ENCODE measurements around the gene SYT12. TPM values are rescaled to one million over a fixed set of nuclear protein-coding genes. Genes with fewer than 3 reads are reported as not detected.

The SYT12 gene
- 1 to 10 TPM; 1.0 to 1.8 TPM for total RNA-seq
- 10 to 100 TPM in 1 of 2 donors, under 1 TPM in 1; 0.47 to 12.1 TPM for polyA plus RNA-seq

- no peaks in the 10 kb centered on the region for H3K36me3 ChIP-seq (ENCODE audit: control insufficient read depth in 4 of 4, insufficient read depth in 3 of 4, low read depth in 1 of 4, low read length in 3 of 4)
- no peaks in the 10 kb centered on the region for H3K27me3 ChIP-seq (ENCODE audit: control insufficient read depth in 4 of 4, insufficient read depth in 4 of 4, low read length in 3 of 4)
- DNase-seq (ENCODE audit: low spot score) = no peak
- H3K4me3 ChIP-seq (ENCODE audit: low read depth in 1 of 3, low read length in 3 of 3) = peak within 1 kb of the TSS; percentile 59 to 69 (median 61)
- 2% methylated on average over 118 of the region's 118 CpGs for WGBS
- TF ChIP-seq RXRA (IDR thresholded peaks at IDR 0.05) (no peak), NR2F2 (IDR thresholded peaks at IDR 0.05) (no peak), JUND (IDR thresholded peaks at IDR 0.05) (no peak), CTCF (IDR thresholded peaks at IDR 0.05; ENCODE audit: low read depth, low read length, missing input control) (no peak), YY1 (IDR thresholded peaks at IDR 0.05) (no peak), FOXA2 (IDR thresholded peaks at IDR 0.05) (no peak), ATF3 (IDR thresholded peaks at IDR 0.05) (no peak)
- H3K27ac ChIP-seq (ENCODE audit: low read depth in 1 of 2, low read length in 2 of 2) = peak within 1 kb of the TSS; percentile 72 to 81
- peaks cover 11 to 41% (median 26%) of the 10 kb centered on the region in 4 donors for H3K4me1 ChIP-seq (ENCODE audit: control insufficient read depth in 4 of 4, insufficient read depth in 4 of 4, low read length in 3 of 4)
- no peaks in the 10 kb centered on the region for H3K9me3 ChIP-seq (ENCODE audit: control insufficient read depth in 4 of 4, low read length in 3 of 4)
- H3K9ac ChIP-seq (ENCODE audit: low read depth in 1 of 2, low read length in 2 of 2) = peak within 1 kb of the TSS; percentile 45 to 65
These were observed at the start of gene SYT12 for GRCh38 chr11:67022961-67023956. Gene SYT12, plus strand, starts transcription at chr11:67023134. Its CDS starts 7,011 bp downstream, at chr11:67030145.

- no peaks in the 10 kb centered on the region for H3K27me3 ChIP-seq (ENCODE audit: control insufficient read depth in 4 of 4, insufficient read depth in 4 of 4, low read length in 3 of 4)
- no peak overlapping the region for H3K9ac ChIP-seq (ENCODE audit: low read depth in 1 of 2, low read length in 2 of 2)
- H3K36me3 ChIP-seq (ENCODE audit: control insufficient read depth in 4 of 4, insufficient read depth in 3 of 4, low read depth in 1 of 4, low read length in 3 of 4) = no peaks in the 10 kb centered on the region
- TF ChIP-seq NR2F2 (IDR thresholded peaks at IDR 0.05) (no peak), ATF3 (IDR thresholded peaks at IDR 0.05) (no peak), EGR1 (IDR thresholded peaks at IDR 0.05; ENCODE audit: low read depth in 2 of 2) (no peak), ZBTB33 (IDR thresholded peaks at IDR 0.05) (no peak), SP1 (IDR thresholded peaks at IDR 0.05) (no peak), YY1 (IDR thresholded peaks at IDR 0.05) (no peak), FOXA1 (IDR thresholded peaks at IDR 0.05) (no peak), MAX (IDR thresholded peaks at IDR 0.05) (no peak), GABPA (IDR thresholded peaks at IDR 0.05 in 1 of 2, conservative IDR thresholded peaks at IDR 0.05 in 1 of 2) (no peak), HNF4G (IDR thresholded peaks at IDR 0.05) (no peak), RAD21 (IDR thresholded peaks at IDR 0.05) (no peak), HNF4A (conservative IDR thresholded peaks at IDR 0.05) (no peak), TAF1 (conservative IDR thresholded peaks at IDR 0.05) (no peak), REST (IDR thresholded peaks at IDR 0.05) (no peak), CTCF (IDR thresholded peaks at IDR 0.05; ENCODE audit: low read depth, low read length, missing input control) (no peak), RXRA (IDR thresholded peaks at IDR 0.05) (no peak), JUND (IDR thresholded peaks at IDR 0.05) (no peak), FOXA2 (IDR thresholded peaks at IDR 0.05) (no peak)
- no peak overlapping the region for H3K27ac ChIP-seq (ENCODE audit: low read depth in 1 of 2, low read length in 2 of 2)
- no peak for DNase-seq (ENCODE audit: low spot score)
- H3K9me3 ChIP-seq (ENCODE audit: control insufficient read depth in 4 of 4, low read length in 3 of 4) = no peaks in the 10 kb centered on the region
- no peak overlapping the region for H3K4me3 ChIP-seq (ENCODE audit: low read depth in 1 of 3, low read length in 3 of 3)
- WGBS = 86% methylated on average over 8 of the region's 8 CpGs
- H3K4me1 ChIP-seq (ENCODE audit: control insufficient read depth in 4 of 4, insufficient read depth in 4 of 4, low read length in 3 of 4) = peaks cover 10 to 30% (median 16%) of the 10 kb centered on the region in 4 donors
These were observed 48.9 kb upstream of the SYT12 start for GRCh38 chr11:66973956-66974580.
